A673 (cell line): ENCODE results near the gene ACOX3. TPM values are rescaled to one million over a fixed set of nuclear protein-coding genes. Genes with fewer than 3 reads are reported as not detected.

Experiments used
- BruUV-seq: library from RNA; stranded (reverse); fragments of 400-500 nt; replicated peaks from 2 replicates; lab custom pipeline; 2021; lab: Mats Ljungman, UMichigan
- CTCF ChIA-PET: fragments of 300-600 bp; sonication (Branson Sonifier 250); formaldehyde crosslinking; loops from one replicate; lab custom pipeline; 2022; ENCODE audit warnings: antibody characterized with exemption; lab: Charles Lee
- POLR2A ChIA-PET: fragments of 300-600 bp; sonication (Branson Sonifier 250); formaldehyde crosslinking; loops from one replicate; lab custom pipeline; 2022; ENCODE audit warnings: antibody characterized with exemption; ENCODE audit not compliant: low non-redundant PET; lab: Charles Lee
- DNase-seq: peaks from one replicate; pipeline ENCODE4 v3.0.0-alpha.2; 2015; ENCODE audit warnings: low spot score
- H3K27ac ChIP-seq: fragments of 200-600 bp; sonication (generic); 2 replicates; pipeline ENCODE4 v1.5.1; 2016; ENCODE audit warnings: mixed run types, low read depth, mild to moderate bottlenecking, mixed read lengths, antibody characterized with exemption, low read length; ENCODE audit not compliant: poor library complexity, severe bottlenecking
- H3K27me3 ChIP-seq: fragments of 200-600 bp; sonication (generic); replicated peaks from 2 replicates; pipeline ENCODE4 v1.6.1; 2017; ENCODE audit warnings: mixed run types, low read depth, mild to moderate bottlenecking, mixed read lengths, antibody characterized with exemption, low read length; ENCODE audit not compliant: insufficient read depth, poor library complexity
- H3K36me3 ChIP-seq: fragments of 200-600 bp; sonication (generic); 2 replicates; pipeline ENCODE4 v1.6.1; 2016; ENCODE audit warnings: mixed run types, mild to moderate bottlenecking, mixed read lengths, antibody characterized with exemption, low read length; ENCODE audit not compliant: insufficient read depth, poor library complexity, severe bottlenecking
- H3K4me1 ChIP-seq: fragments of 200-600 bp; sonication (generic); 2 replicates; pipeline ENCODE4 v1.6.1; 2017; ENCODE audit warnings: mixed run types, mild to moderate bottlenecking, mixed read lengths, antibody characterized with exemption, low read length; ENCODE audit not compliant: insufficient read depth, poor library complexity, severe bottlenecking
- H3K4me3 ChIP-seq: fragments of 200-600 bp; sonication (generic); 2 replicates; pipeline ENCODE4 v1.5.1; 2016; ENCODE audit warnings: low read depth, mixed run types, mild to moderate bottlenecking, mixed read lengths, low read length; ENCODE audit not compliant: poor library complexity, severe bottlenecking
- H3K9me3 ChIP-seq: fragments of 200-600 bp; sonication (generic); 2 replicates; pipeline ENCODE4 v1.6.1; 2016; ENCODE audit warnings: mixed run types, low read depth, mild to moderate bottlenecking, mixed read lengths, antibody characterized with exemption, low read length; ENCODE audit not compliant: poor library complexity, severe bottlenecking
- EZH2 ChIP-seq: fragments of 200-600 bp; sonication (generic); IDR thresholded peaks from 2 replicates; pipeline ENCODE4 v1.6.1; 2017; ENCODE audit warnings: borderline replicate concordance, low read depth, mild to moderate bottlenecking, mixed read lengths, antibody characterized with exemption, low read length; ENCODE audit not compliant: poor library complexity, severe bottlenecking
- intact Hi-C: fragments of 100-400 bp; cut with micrococcal nuclease; formaldehyde crosslinking; loops from one replicate; pipeline ENCODE4 v1.10.0; 2022; ENCODE audit not compliant: unreplicated experiment
- total RNA-seq: library from RNA; stranded (reverse); gene quantifications from 2 replicates; pipeline ENCODE4 v1.2.3, GENCODE V29; 2021
- TF ChIP-seq, protein P1 (sequence below): fragments of 300-800, 200-600 bp; sonication (generic); conservative IDR thresholded peaks from 2 replicates; pipeline ENCODE4 v1.5.1; 2017; ENCODE audit warnings: low read depth, mild to moderate bottlenecking, antibody characterized with exemption, low read length, moderate library complexity, mixed read lengths

Gene ACOX3
- total RNA-seq, 1 experiment from 2014 or later = 14.3 TPM

GRCh38 chr4:8366601-8367000, 73.9 kb downstream of the ACOX3 start:
- TF ChIP-seq, protein P1, sequence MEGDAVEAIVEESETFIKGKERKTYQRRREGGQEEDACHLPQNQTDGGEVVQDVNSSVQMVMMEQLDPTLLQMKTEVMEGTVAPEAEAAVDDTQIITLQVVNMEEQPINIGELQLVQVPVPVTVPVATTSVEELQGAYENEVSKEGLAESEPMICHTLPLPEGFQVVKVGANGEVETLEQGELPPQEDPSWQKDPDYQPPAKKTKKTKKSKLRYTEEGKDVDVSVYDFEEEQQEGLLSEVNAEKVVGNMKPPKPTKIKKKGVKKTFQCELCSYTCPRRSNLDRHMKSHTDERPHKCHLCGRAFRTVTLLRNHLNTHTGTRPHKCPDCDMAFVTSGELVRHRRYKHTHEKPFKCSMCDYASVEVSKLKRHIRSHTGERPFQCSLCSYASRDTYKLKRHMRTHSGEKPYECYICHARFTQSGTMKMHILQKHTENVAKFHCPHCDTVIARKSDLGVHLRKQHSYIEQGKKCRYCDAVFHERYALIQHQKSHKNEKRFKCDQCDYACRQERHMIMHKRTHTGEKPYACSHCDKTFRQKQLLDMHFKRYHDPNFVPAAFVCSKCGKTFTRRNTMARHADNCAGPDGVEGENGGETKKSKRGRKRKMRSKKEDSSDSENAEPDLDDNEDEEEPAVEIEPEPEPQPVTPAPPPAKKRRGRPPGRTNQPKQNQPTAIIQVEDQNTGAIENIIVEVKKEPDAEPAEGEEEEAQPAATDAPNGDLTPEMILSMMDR = no peak
- TF ChIP-seq EZH2 = no peak
- no TSS peak for BruUV-seq
- Histone ChIP-seq H3K27ac (no peak overlapping the region), H3K4me1 (no peaks in the 10 kb centered on the region), H3K4me3 (no peak overlapping the region), H3K27me3 (no peaks in the 10 kb centered on the region), H3K9me3 (no peaks in the 10 kb centered on the region), H3K36me3 (no peaks in the 10 kb centered on the region)
- no peak for DNase-seq
- CTCF ChIA-PET = no interaction called here
- intact Hi-C loops = no loop called here
- POLR2A ChIA-PET = no interaction called here

GRCh38 chr4:8365951-8366350, 74.6 kb downstream of the ACOX3 start:
- TF ChIP-seq, protein P1 = no peak
- TF ChIP-seq EZH2 = no peak
- Histone ChIP-seq H3K9me3 (no peaks in the 10 kb centered on the region), H3K36me3 (no peaks in the 10 kb centered on the region), H3K27ac (no peak overlapping the region), H3K4me1 (no peaks in the 10 kb centered on the region), H3K27me3 (no peaks in the 10 kb centered on the region), H3K4me3 (no peak overlapping the region)
- POLR2A ChIA-PET = no interaction called here
- no peak for DNase-seq
- BruUV-seq = no TSS peak
- intact Hi-C loops = no loop called here
- CTCF ChIA-PET = no interaction called here

DNA sequence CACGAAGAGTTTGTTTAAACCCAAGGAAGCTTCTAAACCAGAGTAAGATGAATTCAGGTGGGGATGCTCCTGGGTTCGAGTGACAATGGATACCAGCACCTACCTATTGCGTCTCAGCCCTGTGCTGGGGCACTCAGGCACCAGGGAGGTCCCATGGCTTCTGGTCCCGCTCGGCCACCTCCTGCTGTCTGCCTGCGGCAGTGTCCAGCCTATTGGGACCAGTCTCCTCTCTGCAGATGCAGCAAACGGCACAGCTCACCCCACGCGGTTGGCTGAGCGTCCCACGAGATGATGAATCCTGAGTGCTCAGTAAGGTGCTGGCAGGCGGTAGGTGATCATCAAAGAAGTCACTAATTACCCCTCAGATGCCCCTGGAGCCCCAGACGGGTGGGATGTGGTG, 75.2 kb downstream of the ACOX3 start:
- ChIA-PET POLR2A (no interaction called here), CTCF (no interaction called here)
- BruUV-seq = no TSS peak

More for the DNA sequence above, 75.2 kb downstream of the ACOX3 start:
- TF ChIP-seq, protein P1 = no peak
- TF ChIP-seq EZH2 = no peak
- intact Hi-C loops = no loop called here
- Histone ChIP-seq H3K9me3 (no peaks in the 10 kb centered on the region), H3K36me3 (no peaks in the 10 kb centered on the region), H3K4me1 (no peaks in the 10 kb centered on the region), H3K4me3 (no peak overlapping the region), H3K27ac (no peak overlapping the region), H3K27me3 (no peaks in the 10 kb centered on the region)
- DNase-seq = no peak
